ENCODE data around the gene GUCA2A.

Gene GUCA2A

DNA sequence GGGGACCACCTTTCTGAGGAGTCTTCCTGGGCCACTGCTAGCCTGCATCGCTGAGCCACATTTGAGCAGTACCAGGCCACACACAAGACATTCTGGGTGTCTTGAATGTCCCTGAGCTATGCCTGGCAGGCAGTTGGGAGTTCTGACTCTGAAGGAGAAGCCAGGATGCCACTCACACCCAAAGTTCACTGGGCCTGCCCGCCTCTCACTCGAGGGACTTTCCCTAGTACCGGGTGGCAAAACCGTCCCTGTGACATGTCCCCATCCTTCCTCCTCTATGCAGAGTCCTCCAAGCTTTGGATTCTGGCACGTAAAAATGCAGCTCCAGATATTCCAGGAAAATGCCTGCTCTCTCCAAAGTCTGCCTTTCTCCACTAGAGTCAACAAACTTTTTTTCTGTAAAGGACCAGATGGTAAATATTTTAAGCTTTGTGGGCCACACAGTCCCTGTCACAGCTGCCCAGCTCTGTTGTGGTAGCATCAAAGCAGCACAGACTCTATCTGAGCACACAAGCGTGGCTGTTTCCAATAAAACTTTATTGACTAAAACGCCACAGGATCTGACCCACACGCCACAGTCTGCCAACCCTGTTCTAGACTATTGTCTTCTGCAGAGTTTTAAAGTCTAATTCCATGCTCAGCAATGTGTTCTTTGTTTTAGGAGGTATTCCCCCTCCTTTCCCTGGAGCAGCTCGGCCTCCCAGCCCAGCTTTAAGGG lies 30.6 kb downstream of the GUCA2A start:
- in situ Hi-C loops (cut with HindIII; ENCODE audit: low sequenced_read_pairs): no loop called here

GRCh38 chr1:42133390-42133789 lies 31.2 kb downstream of the GUCA2A start:
- in situ Hi-C loops (cut with HindIII; ENCODE audit: low sequenced_read_pairs): no loop called here

DNA sequence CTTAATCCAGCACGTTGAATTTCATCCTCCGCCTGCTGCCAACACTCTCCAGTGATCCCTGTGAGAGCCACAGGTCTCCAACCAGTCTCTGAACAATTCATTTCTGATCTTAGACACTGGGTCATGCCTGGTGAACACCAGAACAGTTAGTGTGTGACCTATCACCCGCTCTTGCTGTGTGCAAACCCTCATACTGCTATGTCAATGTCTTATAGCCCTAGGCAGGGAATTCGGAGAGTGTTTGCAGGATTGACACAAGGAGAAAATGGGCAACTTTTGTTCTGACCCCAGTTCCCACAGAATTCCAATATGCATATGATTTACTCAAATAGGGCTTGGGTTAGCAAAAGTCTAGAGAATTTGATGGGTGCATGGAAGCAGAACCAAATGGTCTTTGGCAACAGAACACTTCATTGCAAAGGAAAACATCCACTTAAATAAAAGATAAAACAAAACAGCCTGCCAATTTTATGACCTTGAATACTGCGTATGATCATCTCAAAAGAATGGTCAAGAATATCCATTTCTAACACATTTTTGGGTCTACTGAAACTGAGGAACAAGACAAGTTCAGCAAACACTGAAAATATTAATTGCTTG lies 34.4 kb downstream of the GUCA2A start:
- in situ Hi-C loops (cut with HindIII; ENCODE audit: low sequenced_read_pairs): no loop called here

DNA sequence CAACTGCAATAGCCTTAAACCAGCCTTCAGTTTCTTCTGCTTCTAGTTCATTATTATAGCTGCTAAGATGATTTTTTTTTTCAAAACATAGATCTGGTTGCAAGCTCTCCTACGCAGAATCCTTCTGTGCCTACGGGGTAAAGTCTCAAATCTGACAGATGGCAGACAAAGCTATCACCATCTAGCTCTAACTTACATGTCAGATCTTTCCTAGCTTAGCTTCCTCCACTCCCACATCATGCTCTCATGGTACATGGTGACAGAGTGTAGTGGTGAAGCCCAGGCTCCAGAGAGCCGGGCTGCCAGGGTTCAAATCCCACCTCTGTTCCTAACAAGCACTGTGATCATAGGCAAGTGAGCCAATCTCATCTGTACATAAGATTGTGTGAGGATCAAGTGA lies 35.6 kb downstream of the GUCA2A start:
- in situ Hi-C loops (cut with HindIII; ENCODE audit: low sequenced_read_pairs): no loop called here

DNA sequence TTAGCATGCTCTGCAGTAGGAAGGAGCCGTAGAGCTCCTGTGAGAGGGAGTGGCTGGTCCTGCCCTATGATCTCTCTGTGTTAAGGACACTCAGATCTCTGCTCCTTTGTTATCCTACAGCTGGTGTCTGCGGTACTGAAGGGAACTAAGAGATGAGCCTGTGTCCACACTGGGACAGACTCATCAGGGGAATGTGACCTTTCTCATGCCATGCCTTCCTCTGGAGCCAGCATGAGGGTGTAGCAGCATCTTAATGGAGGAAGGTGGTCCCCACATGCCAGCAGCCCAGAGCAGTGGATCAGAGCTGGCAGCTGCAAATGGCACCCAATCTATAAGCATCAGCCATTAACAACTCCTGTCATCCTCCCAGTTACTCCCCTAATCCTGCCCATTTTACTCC lies 36.0 kb downstream of the GUCA2A start:
- in situ Hi-C loops (cut with HindIII; ENCODE audit: low sequenced_read_pairs): no loop called here

DNA sequence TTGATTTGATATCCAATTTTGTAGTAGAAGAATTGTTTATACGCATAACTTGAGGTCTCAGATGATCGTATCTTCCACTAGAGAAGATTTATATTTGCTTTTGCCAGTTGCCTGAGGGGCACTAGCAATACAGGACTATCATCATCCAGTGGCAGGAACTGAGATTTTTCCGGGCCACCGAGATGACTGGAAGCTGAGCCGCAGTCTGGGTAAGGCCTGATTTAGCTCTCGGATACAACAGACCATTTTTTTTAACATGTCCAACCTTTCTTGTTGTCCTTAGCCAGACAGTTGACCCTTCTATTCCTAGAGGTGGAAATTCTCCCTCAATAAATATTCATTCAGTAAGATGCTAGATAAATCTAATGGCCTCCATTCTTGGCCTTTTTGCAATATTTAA lies 36.8 kb downstream of the GUCA2A start:
- in situ Hi-C loops (cut with HindIII; ENCODE audit: low sequenced_read_pairs): no loop called here

GRCh38 chr1:42125552-42125951 lies 39.0 kb downstream of the GUCA2A start:
- in situ Hi-C loops (cut with HindIII; ENCODE audit: low sequenced_read_pairs): no loop called here

GRCh38 chr1:42122408-42122807 lies 42.1 kb downstream of the GUCA2A start:
- in situ Hi-C loops (cut with HindIII; ENCODE audit: low sequenced_read_pairs): no loop called here

- in situ Hi-C loops (cut with HindIII; ENCODE audit: low sequenced_read_pairs): no loop called here
Measured at GRCh38 chr1:42118125-42118524, 46.4 kb downstream of the GUCA2A start.

DNA sequence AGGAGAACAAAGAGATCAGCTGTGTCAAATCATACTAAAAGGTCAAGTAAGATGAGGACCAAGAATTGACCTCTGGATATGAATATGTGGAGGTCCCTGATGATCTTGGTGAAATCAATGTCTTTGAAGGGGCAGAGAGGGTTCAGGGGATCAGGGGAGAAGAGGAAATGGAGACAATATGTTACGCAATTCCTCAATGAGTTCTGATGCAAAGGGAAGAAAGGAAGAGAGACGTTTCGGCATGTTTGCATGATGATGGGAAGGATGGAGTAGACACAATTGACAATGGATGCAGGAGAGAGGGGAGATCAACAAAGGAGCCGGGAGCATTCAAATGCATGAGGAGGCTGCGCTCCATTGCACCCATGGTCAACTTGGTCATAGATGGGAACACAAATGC lies 47.3 kb downstream of the GUCA2A start:
- in situ Hi-C loops (cut with HindIII; ENCODE audit: low sequenced_read_pairs): no loop called here

DNA sequence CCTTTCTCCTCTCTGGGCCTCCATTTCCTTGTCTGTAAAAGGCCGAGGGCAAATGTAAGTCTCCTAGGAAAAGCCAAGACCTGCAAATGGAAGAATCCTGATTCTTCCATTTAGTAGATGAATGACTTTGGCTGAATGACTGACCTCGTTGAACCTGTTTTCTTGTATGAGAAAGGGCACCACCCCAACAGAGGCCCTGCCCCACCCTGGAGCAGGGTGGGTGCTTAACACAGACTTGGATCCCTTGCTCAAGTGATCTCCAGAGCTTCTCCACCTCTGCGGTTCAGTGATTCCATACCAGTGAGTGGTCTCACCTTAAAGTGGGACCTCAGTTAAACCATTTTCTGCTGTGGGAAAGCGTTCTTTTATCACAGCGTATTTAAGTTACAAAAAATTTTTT lies 50.3 kb downstream of the GUCA2A start:
- in situ Hi-C loops (cut with HindIII; ENCODE audit: low sequenced_read_pairs): no loop called here

Measured in endothelial cell of hepatic sinusoid (primary cell).